ENCODE measurements around the gene GALK1. TPM values are rescaled to one million over a fixed set of nuclear protein-coding genes. Genes with fewer than 3 reads are reported as not detected.
A peak's percentile ranks its signal among the peaks of the same experiment; 100 is the strongest.

GALK1 gene
- polyA plus RNA-seq, 1 donor (not counting 4 experiments of a cell fraction or from before 2014, with no cell fraction given) = 1.3 TPM

DNA sequence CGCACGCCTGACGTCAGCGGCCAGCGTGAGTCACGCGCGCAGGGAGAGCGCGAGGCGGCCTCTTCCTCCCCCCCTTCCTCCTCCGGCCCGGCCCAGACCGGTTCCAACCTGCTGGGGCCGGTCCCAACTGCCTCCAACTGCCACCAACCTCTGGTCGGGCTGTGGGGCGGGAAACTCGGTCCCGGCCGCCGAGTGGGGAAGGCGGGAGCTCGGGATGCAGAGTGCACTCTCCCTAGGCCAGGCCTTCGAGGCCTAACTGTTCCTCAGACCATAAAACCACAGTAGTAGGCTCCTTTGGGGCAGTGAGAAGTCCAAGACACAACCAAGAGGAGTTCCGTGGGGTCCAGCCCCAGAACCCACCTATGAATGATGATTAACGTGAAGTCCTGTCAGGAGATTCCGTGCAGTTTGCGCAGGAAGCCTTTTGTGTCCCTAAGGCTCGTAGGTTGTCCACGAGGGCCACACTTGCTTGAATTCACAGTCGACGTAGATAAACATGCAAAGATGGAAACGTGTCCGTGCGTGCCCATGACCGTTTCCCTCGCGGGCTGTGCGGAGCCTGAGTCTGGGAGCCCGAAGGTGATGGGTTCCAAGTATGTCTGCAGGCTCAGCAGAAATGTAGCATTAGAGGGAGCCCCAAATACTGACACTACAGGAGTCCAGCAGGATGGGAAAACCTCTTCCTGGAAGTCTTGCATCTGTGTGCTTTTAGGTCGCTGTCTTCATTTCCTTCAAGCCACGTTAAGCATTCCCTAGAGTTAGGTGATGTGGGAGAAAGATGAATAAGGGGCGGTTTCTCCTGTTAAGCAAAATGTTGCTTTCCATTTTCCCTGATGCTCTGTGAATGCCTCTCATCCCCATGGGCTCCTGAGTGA lies 20.3 kb upstream of the GALK1 start:
- H4K20me1 ChIP-seq (ENCODE audit: control insufficient read depth, extremely low read depth, insufficient read depth, low read length) = no peaks in the 10 kb centered on the region
- peaks cover 11% of the 10 kb centered on the region for H3K79me2 ChIP-seq (ENCODE audit: control insufficient read depth, insufficient read depth, low read length)
- no peak for TF ChIP-seq EZH2 (IDR thresholded peaks at IDR 0.05; ENCODE audit: low read length)
- TF ChIP-seq, protein P1, sequence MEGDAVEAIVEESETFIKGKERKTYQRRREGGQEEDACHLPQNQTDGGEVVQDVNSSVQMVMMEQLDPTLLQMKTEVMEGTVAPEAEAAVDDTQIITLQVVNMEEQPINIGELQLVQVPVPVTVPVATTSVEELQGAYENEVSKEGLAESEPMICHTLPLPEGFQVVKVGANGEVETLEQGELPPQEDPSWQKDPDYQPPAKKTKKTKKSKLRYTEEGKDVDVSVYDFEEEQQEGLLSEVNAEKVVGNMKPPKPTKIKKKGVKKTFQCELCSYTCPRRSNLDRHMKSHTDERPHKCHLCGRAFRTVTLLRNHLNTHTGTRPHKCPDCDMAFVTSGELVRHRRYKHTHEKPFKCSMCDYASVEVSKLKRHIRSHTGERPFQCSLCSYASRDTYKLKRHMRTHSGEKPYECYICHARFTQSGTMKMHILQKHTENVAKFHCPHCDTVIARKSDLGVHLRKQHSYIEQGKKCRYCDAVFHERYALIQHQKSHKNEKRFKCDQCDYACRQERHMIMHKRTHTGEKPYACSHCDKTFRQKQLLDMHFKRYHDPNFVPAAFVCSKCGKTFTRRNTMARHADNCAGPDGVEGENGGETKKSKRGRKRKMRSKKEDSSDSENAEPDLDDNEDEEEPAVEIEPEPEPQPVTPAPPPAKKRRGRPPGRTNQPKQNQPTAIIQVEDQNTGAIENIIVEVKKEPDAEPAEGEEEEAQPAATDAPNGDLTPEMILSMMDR (optimal IDR thresholded peaks at IDR 0.05 in 1 of 3, IDR thresholded peaks at IDR 0.05 in 1 of 3, conservative IDR thresholded peaks at IDR 0.05 in 1 of 3; ENCODE audit: extremely low read depth in 1 of 3, insufficient read depth in 2 of 3, low read length in 3 of 3) = no peak
- H3K9me1 ChIP-seq (ENCODE audit: control insufficient read depth, extremely low read depth, insufficient read depth, low read length) = no peaks in the 10 kb centered on the region
- dilution Hi-C loops (cut with MboI; ENCODE audit: extremely low pct_ligation_motif_present, low sequenced_read_pairs) = no loop called here
- DNase-seq (ENCODE audit: low read depth, low spot score) = no peak
- peak overlapping the region; percentile 95 for H3K27ac ChIP-seq (ENCODE audit: control insufficient read depth, insufficient read depth, low read length)
- H3K4me3 ChIP-seq (ENCODE audit: control insufficient read depth in 2 of 3, extremely low read depth in 1 of 3, insufficient read depth in 2 of 3, low read depth in 1 of 3, low read length in 3 of 3) = peak overlapping the region; percentile 57 to 72 (median 68)
- peak overlapping the region; percentile 91 for H3K9ac ChIP-seq (ENCODE audit: control insufficient read depth, extremely low read depth, insufficient read depth, low read length)
- FAIRE-seq = peak; percentile 23
- peak overlapping the region; percentile 65 for H3K4me2 ChIP-seq (ENCODE audit: control insufficient read depth, extremely low read depth, insufficient read depth, low read depth, low read length)
- H3K4me1 ChIP-seq (ENCODE audit: control insufficient read depth, extremely low read depth, insufficient read depth, low read length) = peaks cover 39% of the 10 kb centered on the region
- no peaks in the 10 kb centered on the region for H3K36me3 ChIP-seq (ENCODE audit: control insufficient read depth in 2 of 2, extremely low read depth in 1 of 2, insufficient read depth in 2 of 2, low read length in 2 of 2)
- no peaks in the 10 kb centered on the region for H3K27me3 ChIP-seq (ENCODE audit: control insufficient read depth, extremely low read depth, insufficient read depth, low read length)
- H3K9me3 ChIP-seq (ENCODE audit: control insufficient read depth, low read depth, low read length) = no peaks in the 10 kb centered on the region
- H2AFZ ChIP-seq (ENCODE audit: control insufficient read depth, low read length) = peak overlapping the region; percentile 1

DNA sequence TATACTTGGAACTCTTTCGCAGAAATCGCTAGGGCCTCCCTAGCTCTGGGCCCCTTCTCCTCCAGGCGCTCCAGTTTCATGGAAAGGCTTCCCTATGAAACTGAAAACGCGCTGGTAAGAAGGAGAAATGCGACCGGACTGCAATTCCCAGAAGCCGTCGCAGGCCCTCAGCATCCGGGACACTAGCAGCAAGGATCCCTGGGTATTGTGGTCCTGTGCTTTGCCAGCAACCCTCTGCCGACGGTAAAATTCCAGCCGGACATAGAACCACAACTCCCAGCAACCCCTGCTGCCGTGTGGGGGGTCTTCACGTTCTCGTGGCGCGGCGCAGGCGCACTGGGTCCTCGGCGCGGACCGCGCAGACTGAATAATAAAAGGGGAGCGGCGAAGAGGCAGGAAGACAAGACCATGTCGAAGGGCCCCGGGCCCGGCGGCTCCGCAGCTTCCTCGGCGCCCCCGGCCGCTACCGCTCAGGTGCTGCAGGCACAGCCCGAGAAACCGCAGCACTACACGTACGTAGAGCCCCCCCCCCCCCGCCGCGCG lies 19.6 kb upstream of the GALK1 start, which contains the start of gene UNK:
Gene UNK (plus strand): TSS at position 334 of the 543 bp plus-strand sequence. CDS start 75 bp downstream, at position 409.
- peaks cover 39% of the 10 kb centered on the region for H3K4me1 ChIP-seq (ENCODE audit: control insufficient read depth, extremely low read depth, insufficient read depth, low read length)
- no peak for TF ChIP-seq EZH2 (IDR thresholded peaks at IDR 0.05; ENCODE audit: low read length)
- TF ChIP-seq, protein P1 (optimal IDR thresholded peaks at IDR 0.05 in 1 of 3, IDR thresholded peaks at IDR 0.05 in 1 of 3, conservative IDR thresholded peaks at IDR 0.05 in 1 of 3; ENCODE audit: extremely low read depth in 1 of 3, insufficient read depth in 2 of 3, low read length in 3 of 3) = no peak
- dilution Hi-C loops (cut with MboI; ENCODE audit: extremely low pct_ligation_motif_present, low sequenced_read_pairs) = no loop called here

More for the DNA sequence above, 19.6 kb upstream of the GALK1 start, which contains the start of gene UNK:
- Histone ChIP-seq H3K27me3 (ENCODE audit: control insufficient read depth, extremely low read depth, insufficient read depth, low read length) (no peaks in the 10 kb centered on the region), H3K27ac (ENCODE audit: control insufficient read depth, insufficient read depth, low read length) (peak within 1 kb of the TSS; percentile 95), H3K9me1 (ENCODE audit: control insufficient read depth, extremely low read depth, insufficient read depth, low read length) (no peaks in the 10 kb centered on the region), H4K20me1 (ENCODE audit: control insufficient read depth, extremely low read depth, insufficient read depth, low read length) (no peaks in the 10 kb centered on the region), H3K36me3 (ENCODE audit: control insufficient read depth in 2 of 2, extremely low read depth in 1 of 2, insufficient read depth in 2 of 2, low read length in 2 of 2) (no peaks in the 10 kb centered on the region), H3K79me2 (ENCODE audit: control insufficient read depth, insufficient read depth, low read length) (peaks cover 10% of the 10 kb centered on the region), H3K9me3 (ENCODE audit: control insufficient read depth, low read depth, low read length) (no peaks in the 10 kb centered on the region), H3K9ac (ENCODE audit: control insufficient read depth, extremely low read depth, insufficient read depth, low read length) (peak within 1 kb of the TSS; percentile 91), H3K4me3 (ENCODE audit: control insufficient read depth in 2 of 3, extremely low read depth in 1 of 3, insufficient read depth in 2 of 3, low read depth in 1 of 3, low read length in 3 of 3) (peak within 1 kb of the TSS; percentile 57 to 72 (median 68)), H2AFZ (ENCODE audit: control insufficient read depth, low read length) (peak within 1 kb of the TSS; percentile 54), H3K4me2 (ENCODE audit: control insufficient read depth, extremely low read depth, insufficient read depth, low read depth, low read length) (peak within 1 kb of the TSS; percentile 98)
- FAIRE-seq (peak; percentile 20), DNase-seq (ENCODE audit: low read depth, low spot score) (peak; percentile 96)
